ENCODE results near the gene SH3BP4.

DNA sequence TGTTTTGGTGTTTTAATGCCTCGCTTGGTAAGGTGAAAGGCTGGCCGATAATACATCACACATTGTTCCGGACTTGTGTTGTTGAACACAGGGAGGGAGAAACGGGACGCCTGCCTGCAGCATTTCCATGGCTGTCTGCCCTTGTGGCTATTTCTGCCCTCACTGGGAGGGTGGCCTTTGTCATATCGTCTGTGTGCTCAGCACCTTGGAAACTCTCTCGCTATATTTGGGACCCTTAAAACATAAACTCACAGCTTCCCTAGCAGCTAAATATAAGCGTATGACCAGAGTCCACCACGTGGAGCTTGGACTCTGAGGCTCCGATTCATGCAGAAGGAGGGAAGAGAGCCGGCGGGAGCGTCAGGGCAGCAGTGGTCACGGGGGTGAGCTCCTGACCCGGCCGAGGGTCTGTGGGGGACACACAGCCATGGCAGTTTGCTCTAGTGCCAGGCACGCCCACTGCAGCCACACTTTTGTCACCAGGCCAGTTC lies 111.7 kb downstream of the SH3BP4 start:
- TF ChIP-seq, protein P1, sequence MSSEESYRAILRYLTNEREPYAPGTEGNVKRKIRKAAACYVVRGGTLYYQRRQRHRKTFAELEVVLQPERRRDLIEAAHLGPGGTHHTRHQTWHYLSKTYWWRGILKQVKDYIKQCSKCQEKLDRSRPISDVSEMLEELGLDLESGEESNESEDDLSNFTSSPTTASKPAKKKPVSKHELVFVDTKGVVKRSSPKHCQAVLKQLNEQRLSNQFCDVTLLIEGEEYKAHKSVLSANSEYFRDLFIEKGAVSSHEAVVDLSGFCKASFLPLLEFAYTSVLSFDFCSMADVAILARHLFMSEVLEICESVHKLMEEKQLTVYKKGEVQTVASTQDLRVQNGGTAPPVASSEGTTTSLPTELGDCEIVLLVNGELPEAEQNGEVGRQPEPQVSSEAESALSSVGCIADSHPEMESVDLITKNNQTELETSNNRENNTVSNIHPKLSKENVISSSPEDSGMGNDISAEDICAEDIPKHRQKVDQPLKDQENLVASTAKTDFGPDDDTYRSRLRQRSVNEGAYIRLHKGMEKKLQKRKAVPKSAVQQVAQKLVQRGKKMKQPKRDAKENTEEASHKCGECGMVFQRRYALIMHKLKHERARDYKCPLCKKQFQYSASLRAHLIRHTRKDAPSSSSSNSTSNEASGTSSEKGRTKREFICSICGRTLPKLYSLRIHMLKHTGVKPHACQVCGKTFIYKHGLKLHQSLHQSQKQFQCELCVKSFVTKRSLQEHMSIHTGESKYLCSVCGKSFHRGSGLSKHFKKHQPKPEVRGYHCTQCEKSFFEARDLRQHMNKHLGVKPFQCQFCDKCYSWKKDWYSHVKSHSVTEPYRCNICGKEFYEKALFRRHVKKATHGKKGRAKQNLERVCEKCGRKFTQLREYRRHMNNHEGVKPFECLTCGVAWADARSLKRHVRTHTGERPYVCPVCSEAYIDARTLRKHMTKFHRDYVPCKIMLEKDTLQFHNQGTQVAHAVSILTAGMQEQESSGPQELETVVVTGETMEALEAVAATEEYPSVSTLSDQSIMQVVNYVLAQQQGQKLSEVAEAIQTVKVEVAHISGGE (CRISPR knock-in tag; IDR thresholded peaks at IDR 0.05): no peak
- TF ChIP-seq BRCA1 (IDR thresholded peaks at IDR 0.05; ENCODE audit: low read depth, low read length) (no peak), STAT3 (IDR thresholded peaks at IDR 0.05; ENCODE audit: low read depth, low read length) (no peak), SPI1 (IDR thresholded peaks at IDR 0.05; ENCODE audit: borderline replicate concordance, insufficient read depth, low read depth, low read length) (no peak), TARDBP (IDR thresholded peaks at IDR 0.05; ENCODE audit: borderline replicate concordance) (no peak), POLR2A (IDR thresholded peaks at IDR 0.05; ENCODE audit: low read depth, low read length) (no peak), EP300 (IDR thresholded peaks at IDR 0.05; ENCODE audit: borderline replicate concordance in 1 of 2, control insufficient read depth in 1 of 2, low read depth in 2 of 2, low read length in 2 of 2) (no peak)
- TF ChIP-seq, protein P2, sequence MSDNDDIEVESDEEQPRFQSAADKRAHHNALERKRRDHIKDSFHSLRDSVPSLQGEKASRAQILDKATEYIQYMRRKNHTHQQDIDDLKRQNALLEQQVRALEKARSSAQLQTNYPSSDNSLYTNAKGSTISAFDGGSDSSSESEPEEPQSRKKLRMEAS (IDR thresholded peaks at IDR 0.05; ENCODE audit: low read depth, low read length): no peak
- TF ChIP-seq, protein P3, sequence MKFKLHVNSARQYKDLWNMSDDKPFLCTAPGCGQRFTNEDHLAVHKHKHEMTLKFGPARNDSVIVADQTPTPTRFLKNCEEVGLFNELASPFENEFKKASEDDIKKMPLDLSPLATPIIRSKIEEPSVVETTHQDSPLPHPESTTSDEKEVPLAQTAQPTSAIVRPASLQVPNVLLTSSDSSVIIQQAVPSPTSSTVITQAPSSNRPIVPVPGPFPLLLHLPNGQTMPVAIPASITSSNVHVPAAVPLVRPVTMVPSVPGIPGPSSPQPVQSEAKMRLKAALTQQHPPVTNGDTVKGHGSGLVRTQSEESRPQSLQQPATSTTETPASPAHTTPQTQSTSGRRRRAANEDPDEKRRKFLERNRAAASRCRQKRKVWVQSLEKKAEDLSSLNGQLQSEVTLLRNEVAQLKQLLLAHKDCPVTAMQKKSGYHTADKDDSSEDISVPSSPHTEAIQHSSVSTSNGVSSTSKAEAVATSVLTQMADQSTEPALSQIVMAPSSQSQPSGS (IDR thresholded peaks at IDR 0.05; ENCODE audit: low read length): no peak
- TF ChIP-seq, protein P4, sequence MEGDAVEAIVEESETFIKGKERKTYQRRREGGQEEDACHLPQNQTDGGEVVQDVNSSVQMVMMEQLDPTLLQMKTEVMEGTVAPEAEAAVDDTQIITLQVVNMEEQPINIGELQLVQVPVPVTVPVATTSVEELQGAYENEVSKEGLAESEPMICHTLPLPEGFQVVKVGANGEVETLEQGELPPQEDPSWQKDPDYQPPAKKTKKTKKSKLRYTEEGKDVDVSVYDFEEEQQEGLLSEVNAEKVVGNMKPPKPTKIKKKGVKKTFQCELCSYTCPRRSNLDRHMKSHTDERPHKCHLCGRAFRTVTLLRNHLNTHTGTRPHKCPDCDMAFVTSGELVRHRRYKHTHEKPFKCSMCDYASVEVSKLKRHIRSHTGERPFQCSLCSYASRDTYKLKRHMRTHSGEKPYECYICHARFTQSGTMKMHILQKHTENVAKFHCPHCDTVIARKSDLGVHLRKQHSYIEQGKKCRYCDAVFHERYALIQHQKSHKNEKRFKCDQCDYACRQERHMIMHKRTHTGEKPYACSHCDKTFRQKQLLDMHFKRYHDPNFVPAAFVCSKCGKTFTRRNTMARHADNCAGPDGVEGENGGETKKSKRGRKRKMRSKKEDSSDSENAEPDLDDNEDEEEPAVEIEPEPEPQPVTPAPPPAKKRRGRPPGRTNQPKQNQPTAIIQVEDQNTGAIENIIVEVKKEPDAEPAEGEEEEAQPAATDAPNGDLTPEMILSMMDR (IDR thresholded peaks at IDR 0.05 in 2 of 3, conservative IDR thresholded peaks at IDR 0.05 in 1 of 3; ENCODE audit: control insufficient read depth in 2 of 3, extremely low read depth in 1 of 3, insufficient read depth in 1 of 3, low read depth in 3 of 3, low read length in 3 of 3): no peak

Data from GM12878 (cell line).